NCI-H226 (cell line): ENCODE data around the gene ATF4.
"Not testable (repeated sequence)": the region's sequence is repeated elsewhere in the genome, so short reads cannot be mapped to it uniquely, and the experiment has no call there.

Experiments
- DNase-seq: peaks from one replicate; pipeline ENCODE4 v3.0.0-alpha.2; 2015

ATF4 gene

GRCh38 chr22:39514373-39514973 is 5.9 kb upstream of the ATF4 start:
- DNase-seq = no peak

GRCh38 chr22:39515266-39516050 is 4.9 kb upstream of the ATF4 start:
- no peak for DNase-seq

GRCh38 chr22:39517470-39517869 is 2.9 kb upstream of the ATF4 start:
- DNase-seq = no peak

- DNase-seq = no peak
Observed at GRCh38 chr22:39518144-39518786, 2.1 kb upstream of the ATF4 start.

GRCh38 chr22:39518996-39519680 is 1.2 kb upstream of the ATF4 start:
- no peak for DNase-seq

- DNase-seq = peak; percentile 90
Observed at GRCh38 chr22:39519681-39520225, 609 bp upstream of the ATF4 start.

- not testable (repeated sequence) for DNase-seq
Observed at GRCh38 chr22:39521106-39521885, 934 bp downstream of the ATF4 start.

GRCh38 chr22:39522091-39522490 is 1.7 kb downstream of the ATF4 start:
- not testable (repeated sequence) for DNase-seq

GRCh38 chr22:39522567-39523300 is 2.4 kb downstream of the ATF4 start:
- no peak for DNase-seq

- no peak for DNase-seq
Observed at GRCh38 chr22:39524089-39524752, 3.9 kb downstream of the ATF4 start.

GRCh38 chr22:39524753-39525657 is 4.6 kb downstream of the ATF4 start:
- no peak for DNase-seq

- no peak for DNase-seq
Observed at GRCh38 chr22:39525658-39525975, 5.3 kb downstream of the ATF4 start.

GRCh38 chr22:39526736-39527171 is 6.4 kb downstream of the ATF4 start:
- DNase-seq = no peak

- DNase-seq = no peak
Observed at GRCh38 chr22:39527481-39527961, 7.2 kb downstream of the ATF4 start.

- DNase-seq = no peak
Observed at GRCh38 chr22:39528080-39528661, 7.8 kb downstream of the ATF4 start.

GRCh38 chr22:39528681-39529486 is 8.5 kb downstream of the ATF4 start:
- DNase-seq = peak; percentile 56

- no peak for DNase-seq
Observed at GRCh38 chr22:39529487-39529851, 9.1 kb downstream of the ATF4 start.

- DNase-seq = no peak
Observed at GRCh38 chr22:39530116-39530515, 9.8 kb downstream of the ATF4 start.
